ENCODE data around the gene VWA8.

DNA sequence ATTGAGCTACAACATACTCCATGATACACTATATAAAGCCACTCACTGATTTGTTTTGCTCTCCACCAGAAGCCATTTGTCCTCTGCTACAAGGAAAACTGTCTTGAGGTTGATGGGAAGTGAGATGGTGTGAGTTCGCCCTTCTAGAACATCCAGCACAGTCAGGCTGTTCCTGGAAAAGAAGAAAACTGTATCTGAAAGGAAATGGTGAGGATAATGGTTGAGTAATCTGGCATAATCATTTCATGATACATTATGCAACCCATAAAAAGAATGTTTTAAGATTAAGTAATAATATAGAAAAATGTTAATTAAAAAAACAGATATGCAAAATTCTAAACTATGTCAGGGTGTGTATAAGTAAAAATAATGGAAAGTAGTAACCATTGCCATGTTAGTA lies 269.6 kb downstream of the VWA8 start:
- TF ChIP-seq TBP (IDR thresholded peaks at IDR 0.05; ENCODE audit: low read depth, low read length) (no peak), EZH2 (IDR thresholded peaks at IDR 0.05; ENCODE audit: low read depth, low read length, severe bottlenecking) (no peak), POLR2AphosphoS5 (IDR thresholded peaks at IDR 0.05; ENCODE audit: low read depth, low read length) (no peak), CHD7 (IDR thresholded peaks at IDR 0.05; ENCODE audit: insufficient replicate concordance, low read length) (no peak), RFX5 (IDR thresholded peaks at IDR 0.05; ENCODE audit: borderline replicate concordance, low read depth, low read length) (no peak), ATF3 (IDR thresholded peaks at IDR 0.05; ENCODE audit: insufficient read depth, low read depth, low read length) (no peak)
- TF ChIP-seq, protein P1, sequence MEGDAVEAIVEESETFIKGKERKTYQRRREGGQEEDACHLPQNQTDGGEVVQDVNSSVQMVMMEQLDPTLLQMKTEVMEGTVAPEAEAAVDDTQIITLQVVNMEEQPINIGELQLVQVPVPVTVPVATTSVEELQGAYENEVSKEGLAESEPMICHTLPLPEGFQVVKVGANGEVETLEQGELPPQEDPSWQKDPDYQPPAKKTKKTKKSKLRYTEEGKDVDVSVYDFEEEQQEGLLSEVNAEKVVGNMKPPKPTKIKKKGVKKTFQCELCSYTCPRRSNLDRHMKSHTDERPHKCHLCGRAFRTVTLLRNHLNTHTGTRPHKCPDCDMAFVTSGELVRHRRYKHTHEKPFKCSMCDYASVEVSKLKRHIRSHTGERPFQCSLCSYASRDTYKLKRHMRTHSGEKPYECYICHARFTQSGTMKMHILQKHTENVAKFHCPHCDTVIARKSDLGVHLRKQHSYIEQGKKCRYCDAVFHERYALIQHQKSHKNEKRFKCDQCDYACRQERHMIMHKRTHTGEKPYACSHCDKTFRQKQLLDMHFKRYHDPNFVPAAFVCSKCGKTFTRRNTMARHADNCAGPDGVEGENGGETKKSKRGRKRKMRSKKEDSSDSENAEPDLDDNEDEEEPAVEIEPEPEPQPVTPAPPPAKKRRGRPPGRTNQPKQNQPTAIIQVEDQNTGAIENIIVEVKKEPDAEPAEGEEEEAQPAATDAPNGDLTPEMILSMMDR (IDR thresholded peaks at IDR 0.05; ENCODE audit: control extremely low read depth in 1 of 3, insufficient read depth in 1 of 3, low read depth in 1 of 3, low read length in 3 of 3): no peak
